Effector CD8-positive, alpha-beta T cell (primary cell): Measurements from ENCODE around the gene SH2D3C.
"Not testable (repeated sequence)": the region's sequence is repeated elsewhere in the genome, so short reads cannot be mapped to it uniquely, and the experiment has no call there.

Experiments
- DNase-seq: peaks from one replicate; lab custom pipeline; 2025; lab: John Stamatoyannopoulos, UW

The SH2D3C gene

GRCh38 chr9:127768698-127769097 is 9.8 kb downstream of the SH2D3C start:
- no peak for DNase-seq

GRCh38 chr9:127767909-127768331 is 10.5 kb downstream of the SH2D3C start:
- no peak for DNase-seq

- no peak for DNase-seq
Measured at GRCh38 chr9:127767410-127767809, 11.1 kb downstream of the SH2D3C start.

- DNase-seq: no peak
Measured at GRCh38 chr9:127765418-127765817, 13.0 kb downstream of the SH2D3C start.

- DNase-seq: no peak
Measured at GRCh38 chr9:127763918-127764384, 14.5 kb downstream of the SH2D3C start.

GRCh38 chr9:127762111-127762676 is 16.3 kb downstream of the SH2D3C start:
- DNase-seq: no peak

GRCh38 chr9:127761491-127761956 is 16.9 kb downstream of the SH2D3C start:
- no peak for DNase-seq

- no peak for DNase-seq
Measured at GRCh38 chr9:127761061-127761460, 17.4 kb downstream of the SH2D3C start.

- no peak for DNase-seq
Measured at GRCh38 chr9:127758843-127759242, 19.6 kb downstream of the SH2D3C start.

- DNase-seq: not testable (repeated sequence)
Measured at GRCh38 chr9:127756776-127757175, 21.7 kb downstream of the SH2D3C start.

- no peak for DNase-seq
Measured at GRCh38 chr9:127756233-127756632, 22.2 kb downstream of the SH2D3C start.

- no peak for DNase-seq
Measured at GRCh38 chr9:127755061-127756060, 23.1 kb downstream of the SH2D3C start.

GRCh38 chr9:127754099-127755060 is 24.1 kb downstream of the SH2D3C start:
- DNase-seq: no peak

GRCh38 chr9:127753622-127754021 is 24.8 kb downstream of the SH2D3C start:
- DNase-seq: no peak

GRCh38 chr9:127753148-127753547 is 25.3 kb downstream of the SH2D3C start:
- DNase-seq: no peak

GRCh38 chr9:127751269-127752054 is 27.0 kb downstream of the SH2D3C start:
- DNase-seq: no peak

GRCh38 chr9:127749090-127749787 is 29.2 kb downstream of the SH2D3C start:
- DNase-seq: no peak

GRCh38 chr9:127746959-127747569 is 31.4 kb downstream of the SH2D3C start:
- peak; percentile 12 for DNase-seq

GRCh38 chr9:127744398-127745110 is 33.9 kb downstream of the SH2D3C start:
- DNase-seq: no peak
